ENCODE measurements around the gene FYN. TPM values are rescaled to one million over a fixed set of nuclear protein-coding genes. Genes with fewer than 3 reads are reported as not detected.
"Not testable (repeated sequence)": the region's sequence is repeated elsewhere in the genome, so short reads cannot be mapped to it uniquely, and the experiment has no call there.

Gene FYN
- polyA plus RNA-seq, 1 donor from 2014 or later, result 45.9 TPM

- Mint-ChIP-seq H3K4me3 (no peak overlapping the region), H3K36me3 (no peaks in the 10 kb centered on the region), H3K9me3 (no peaks in the 10 kb centered on the region), H3K4me1 (peaks cover 9 to 10% (median 9%) of the 10 kb centered on the region in 3 donors), H3K27ac (no peak overlapping the region), H3K27me3 (no peaks in the 10 kb centered on the region)
These were observed 79.0 kb downstream of the FYN start for GRCh38 chr6:111794300-111794699.

- Mint-ChIP-seq H3K27ac (peak overlapping the region in 1 of 3 donors; percentile 80), H3K4me3 (peak overlapping the region in 1 of 4 donors; percentile 64), H3K4me1 (peaks cover 9 to 10% (median 9%) of the 10 kb centered on the region in 3 donors), H3K27me3 (no peaks in the 10 kb centered on the region), H3K36me3 (no peaks in the 10 kb centered on the region), H3K9me3 (no peaks in the 10 kb centered on the region)
These were observed 79.5 kb downstream of the FYN start for GRCh38 chr6:111793711-111794111.

DNA sequence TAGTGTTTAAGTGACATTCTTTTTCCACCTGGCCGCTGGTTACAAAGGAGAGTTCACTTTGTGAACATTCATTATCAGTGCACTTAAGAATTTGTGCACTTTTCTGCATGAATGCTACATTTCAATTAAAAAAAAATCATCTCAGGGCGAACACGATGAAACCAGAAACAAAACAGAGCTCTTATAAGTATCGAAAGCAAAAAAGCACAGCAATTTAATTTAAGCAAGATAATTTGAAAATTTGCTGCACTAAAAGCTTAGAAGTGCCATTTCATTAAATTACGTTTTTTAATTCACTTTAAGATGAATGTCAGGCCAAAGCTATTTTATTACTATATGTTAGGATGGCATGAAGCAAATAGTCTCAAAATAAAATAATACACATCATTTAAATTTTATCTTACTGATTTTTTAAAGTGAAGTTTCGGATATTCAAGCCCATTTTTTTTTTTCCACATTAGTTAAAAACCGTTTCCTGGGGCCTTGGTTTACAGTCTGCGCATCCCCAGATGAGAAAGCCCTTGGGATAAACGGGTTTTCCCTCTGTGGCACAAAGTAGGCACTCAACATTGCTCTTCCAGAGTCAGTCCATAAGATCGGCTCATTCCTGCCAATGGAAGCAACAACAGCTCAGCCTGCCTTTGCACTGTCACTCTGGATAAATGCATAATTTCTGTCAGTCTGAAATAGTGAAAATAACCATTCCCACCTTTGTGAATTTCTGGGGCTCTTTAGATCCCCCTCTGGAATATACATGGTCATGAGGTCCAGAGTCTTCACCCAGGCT is 80.1 kb downstream of the FYN start:
- Mint-ChIP-seq H3K9me3 (no peaks in the 10 kb centered on the region), H3K27me3 (no peaks in the 10 kb centered on the region), H3K27ac (peak overlapping the region in 1 of 3 donors; percentile 80), H3K36me3 (no peaks in the 10 kb centered on the region), H3K4me3 (peak overlapping the region in 1 of 4 donors; percentile 64), H3K4me1 (peaks cover 9 to 10% (median 9%) of the 10 kb centered on the region in 3 donors)

GRCh38 chr6:111792241-111792640 is 81.0 kb downstream of the FYN start:
- H3K27me3 Mint-ChIP-seq, result no peaks in the 10 kb centered on the region
- H3K4me1 Mint-ChIP-seq, result peaks cover 9 to 10% (median 9%) of the 10 kb centered on the region in 3 donors
- H3K9me3 Mint-ChIP-seq, result no peaks in the 10 kb centered on the region
- peak overlapping the region in 1 of 3 donors; percentile 65 for H3K27ac Mint-ChIP-seq
- H3K4me3 Mint-ChIP-seq, result no peak overlapping the region
- no peaks in the 10 kb centered on the region for H3K36me3 Mint-ChIP-seq

DNA sequence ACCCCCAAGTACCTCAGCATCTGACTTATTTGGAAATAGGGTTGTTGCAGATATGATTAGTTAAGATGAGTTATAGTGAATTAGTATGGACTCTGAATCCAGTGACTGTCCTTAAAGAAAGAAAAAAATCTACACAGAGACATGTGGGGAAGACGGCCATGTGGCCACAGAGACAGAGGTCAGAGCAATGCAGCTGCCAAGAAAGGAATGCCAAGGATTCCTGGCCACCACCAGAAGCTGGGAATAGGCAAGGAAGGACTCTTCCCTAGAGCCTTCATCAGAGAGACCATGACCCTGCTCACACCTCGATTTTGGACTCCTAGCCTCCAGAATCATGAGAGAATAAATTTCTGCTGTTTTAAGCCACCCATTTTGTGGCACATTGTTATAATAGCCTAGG is 81.8 kb downstream of the FYN start:
- H3K36me3 Mint-ChIP-seq, result no peaks in the 10 kb centered on the region
- no peak overlapping the region for H3K4me3 Mint-ChIP-seq
- H3K9me3 Mint-ChIP-seq, result no peaks in the 10 kb centered on the region
- no peak overlapping the region for H3K27ac Mint-ChIP-seq
- peaks cover 9 to 10% (median 9%) of the 10 kb centered on the region in 3 donors for H3K4me1 Mint-ChIP-seq
- H3K27me3 Mint-ChIP-seq, result no peaks in the 10 kb centered on the region

DNA sequence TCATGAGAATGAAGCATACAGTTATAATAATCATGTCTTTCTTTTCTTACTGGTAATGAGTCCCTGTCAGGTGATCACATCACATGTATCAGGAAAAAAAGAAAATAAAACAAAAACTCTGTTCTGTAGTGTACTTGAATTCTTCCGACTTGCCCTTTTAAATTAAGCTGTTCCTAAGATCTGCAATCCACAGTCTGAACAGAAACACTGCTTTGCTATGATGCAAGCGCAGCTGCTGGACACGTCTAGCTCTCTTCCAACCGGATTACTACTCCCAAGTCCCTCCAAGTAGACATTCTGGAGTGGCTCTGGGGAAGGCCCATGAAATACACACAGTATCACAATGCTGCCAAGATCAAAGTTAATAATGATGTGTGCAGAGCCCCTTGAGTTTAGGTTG is 83.7 kb downstream of the FYN start:
- H3K9me3 Mint-ChIP-seq, result no peaks in the 10 kb centered on the region
- H3K27me3 Mint-ChIP-seq, result no peaks in the 10 kb centered on the region
- H3K36me3 Mint-ChIP-seq, result no peaks in the 10 kb centered on the region
- no peak overlapping the region for H3K27ac Mint-ChIP-seq
- peaks cover 2 to 5% (median 4%) of the 10 kb centered on the region in 3 donors for H3K4me1 Mint-ChIP-seq
- no peak overlapping the region for H3K4me3 Mint-ChIP-seq

GRCh38 chr6:111788379-111789276 is 84.6 kb downstream of the FYN start:
- Mint-ChIP-seq H3K4me1 (peaks cover 0 to 1% (median under 1%) of the 10 kb centered on the region in 3 donors), H3K9me3 (no peaks in the 10 kb centered on the region), H3K27me3 (no peaks in the 10 kb centered on the region), H3K36me3 (no peaks in the 10 kb centered on the region), H3K27ac (no peak overlapping the region), H3K4me3 (no peak overlapping the region)

GRCh38 chr6:111786151-111786550 is 87.1 kb downstream of the FYN start:
- H3K4me3 Mint-ChIP-seq, H3K27ac Mint-ChIP-seq, H3K27me3 Mint-ChIP-seq, H3K36me3 Mint-ChIP-seq, H3K4me1 Mint-ChIP-seq, H3K9me3 Mint-ChIP-seq: not testable (repeated sequence)

DNA sequence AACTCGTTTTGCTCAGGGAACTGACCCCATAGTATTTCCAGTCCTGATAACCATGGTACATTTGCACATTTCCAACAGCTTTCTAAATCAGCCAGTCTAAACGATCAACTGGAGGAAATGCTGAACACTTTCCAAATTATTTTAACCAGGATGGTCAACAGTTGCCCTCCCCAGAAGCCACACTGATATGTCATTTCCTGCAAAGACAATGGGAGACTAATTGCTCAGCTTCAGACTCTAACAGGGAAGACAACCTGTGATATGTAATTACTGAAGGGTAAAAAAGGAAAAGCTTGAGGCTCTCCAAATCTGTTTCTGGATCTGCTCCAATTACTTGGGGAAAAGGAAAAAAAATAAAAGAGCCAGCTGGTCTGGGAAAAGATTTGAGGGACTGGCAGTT is 88.8 kb downstream of the FYN start:
- no peak overlapping the region for H3K27ac Mint-ChIP-seq
- peaks cover 6% of the 10 kb centered on the region for H3K36me3 Mint-ChIP-seq
- peaks cover 0 to 3% (median 0%) of the 10 kb centered on the region in 3 donors for H3K4me1 Mint-ChIP-seq

DNA sequence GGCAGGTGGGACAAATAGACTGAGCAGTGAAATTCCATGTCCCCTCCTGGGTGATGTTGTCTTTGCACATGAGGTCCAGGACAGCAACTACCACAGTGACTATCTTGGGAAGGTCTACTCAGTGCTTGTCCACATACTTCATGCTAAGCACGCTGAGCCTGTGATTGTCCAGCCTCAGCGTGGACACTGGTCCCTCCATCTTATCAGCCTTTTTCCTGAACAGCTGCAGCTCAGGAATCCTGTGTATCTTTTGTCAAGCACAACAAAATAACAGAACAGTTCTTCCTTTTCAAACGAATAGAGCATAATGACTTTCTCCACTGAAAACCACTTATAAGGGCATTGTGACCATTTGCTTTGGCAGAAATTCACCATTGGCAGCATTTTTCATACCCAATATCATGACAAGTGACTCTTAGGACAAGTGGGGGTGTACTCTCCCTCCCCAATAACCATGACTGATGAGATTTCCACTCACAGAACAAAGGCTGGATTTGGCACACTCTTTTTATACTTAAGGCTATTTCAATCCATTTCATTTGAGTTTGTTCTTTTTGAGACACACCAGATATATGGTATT is 90.3 kb downstream of the FYN start:
- peaks cover 0 to 5% (median 2%) of the 10 kb centered on the region in 3 donors for H3K4me1 Mint-ChIP-seq
- peaks cover 6% of the 10 kb centered on the region for H3K36me3 Mint-ChIP-seq
- no peaks in the 10 kb centered on the region for H3K27me3 Mint-ChIP-seq
- no peak overlapping the region for H3K27ac Mint-ChIP-seq
- H3K4me3 Mint-ChIP-seq, result no peak overlapping the region
- H3K9me3 Mint-ChIP-seq, result no peaks in the 10 kb centered on the region

More for the DNA sequence above, 88.8 kb downstream of the FYN start:
- no peak overlapping the region for H3K4me3 Mint-ChIP-seq
- no peaks in the 10 kb centered on the region for H3K27me3 Mint-ChIP-seq
- no peaks in the 10 kb centered on the region for H3K9me3 Mint-ChIP-seq

GRCh38 chr6:111782192-111782809 is 91.0 kb downstream of the FYN start:
- no peaks in the 10 kb centered on the region for H3K9me3 Mint-ChIP-seq
- H3K27me3 Mint-ChIP-seq, result no peaks in the 10 kb centered on the region
- no peak overlapping the region for H3K4me3 Mint-ChIP-seq
- H3K4me1 Mint-ChIP-seq, result peaks cover 2 to 10% (median 6%) of the 10 kb centered on the region in 3 donors
- H3K36me3 Mint-ChIP-seq, result peaks cover 6% of the 10 kb centered on the region
- H3K27ac Mint-ChIP-seq, result no peak overlapping the region

DNA sequence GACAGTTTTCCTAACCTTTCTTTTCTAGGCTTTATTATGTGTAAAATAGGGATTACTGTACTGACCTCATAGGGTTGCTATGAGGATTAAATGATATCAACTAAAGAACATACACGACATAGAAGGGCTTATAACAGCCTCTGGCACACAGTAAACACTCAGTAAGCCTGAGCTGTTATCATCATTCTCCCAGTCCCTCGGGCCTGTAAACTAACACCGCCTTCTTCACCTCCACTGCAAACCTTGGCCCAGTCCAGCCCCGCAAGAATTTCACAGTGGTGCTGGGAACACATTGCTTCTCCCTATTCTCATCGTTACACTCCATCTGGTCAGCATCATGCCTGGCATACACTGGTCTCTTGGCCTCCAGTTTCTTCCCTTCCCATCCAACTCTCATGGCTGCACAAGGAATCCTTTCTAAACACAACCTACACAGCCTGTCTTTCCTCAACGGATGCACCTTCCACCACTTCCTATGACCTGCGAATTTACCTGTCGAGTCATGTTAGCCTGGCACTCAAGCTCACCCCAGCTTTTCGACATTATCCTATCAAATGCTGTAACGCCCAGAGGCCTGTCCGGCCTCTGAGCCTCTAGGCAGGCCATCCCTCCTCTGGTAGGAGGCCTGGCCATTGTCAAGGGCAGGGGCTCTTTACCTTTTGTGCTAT is 92.1 kb downstream of the FYN start:
- H3K9me3 Mint-ChIP-seq, result no peaks in the 10 kb centered on the region
- H3K4me1 Mint-ChIP-seq, result peaks cover 6 to 15% (median 10%) of the 10 kb centered on the region in 3 donors
- H3K27ac Mint-ChIP-seq, result peak overlapping the region in 1 of 3 donors; percentile 47
- no peak overlapping the region for H3K4me3 Mint-ChIP-seq
- H3K36me3 Mint-ChIP-seq, result peaks cover 6% of the 10 kb centered on the region
- H3K27me3 Mint-ChIP-seq, result no peaks in the 10 kb centered on the region

- H3K9me3 Mint-ChIP-seq, result no peaks in the 10 kb centered on the region
- no peaks in the 10 kb centered on the region for H3K27me3 Mint-ChIP-seq
- no peak overlapping the region for H3K27ac Mint-ChIP-seq
- peaks cover 6 to 15% (median 10%) of the 10 kb centered on the region in 3 donors for H3K4me1 Mint-ChIP-seq
- peaks cover 6% of the 10 kb centered on the region for H3K36me3 Mint-ChIP-seq
- no peak overlapping the region for H3K4me3 Mint-ChIP-seq
These were observed 92.9 kb downstream of the FYN start for GRCh38 chr6:111780393-111780792.

- Mint-ChIP-seq H3K27me3 (no peaks in the 10 kb centered on the region), H3K4me3 (no peak overlapping the region), H3K9me3 (no peaks in the 10 kb centered on the region), H3K36me3 (peaks cover 6% of the 10 kb centered on the region), H3K4me1 (peaks cover 6 to 18% (median 10%) of the 10 kb centered on the region in 3 donors), H3K27ac (no peak overlapping the region)
These were observed 93.6 kb downstream of the FYN start for GRCh38 chr6:111779660-111780059.

Measured in IgD-negative memory B cell (primary cell).